Cortex of kidney (tissue), 1 donor: ENCODE results near the gene RNF144A.

ENCODE experiments used
- DNase-seq: peaks from one replicate; lab custom pipeline; 2025; lab: John Stamatoyannopoulos, UW

RNF144A gene

DNA sequence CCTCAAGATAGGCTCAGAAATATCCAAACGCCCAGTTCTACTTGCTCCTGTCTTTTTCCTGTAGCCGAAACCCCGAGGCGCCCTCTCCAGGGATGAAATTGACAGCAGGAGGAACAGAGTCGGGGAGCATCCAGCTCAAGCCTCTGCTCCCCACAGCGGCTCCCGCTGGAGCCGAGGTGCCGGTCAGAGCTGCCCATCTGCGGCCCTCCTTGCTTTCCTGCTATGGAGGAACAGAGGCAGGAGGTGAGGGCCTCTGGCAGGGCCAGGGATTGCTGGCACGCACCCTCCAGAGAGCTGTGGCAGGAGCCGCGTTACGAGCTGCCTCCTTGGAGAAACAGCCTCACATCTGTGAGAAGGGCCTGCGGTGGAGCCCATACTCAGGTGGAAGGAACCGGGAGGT is 172.1 kb downstream of the RNF144A start:
- no peak for DNase-seq

DNA sequence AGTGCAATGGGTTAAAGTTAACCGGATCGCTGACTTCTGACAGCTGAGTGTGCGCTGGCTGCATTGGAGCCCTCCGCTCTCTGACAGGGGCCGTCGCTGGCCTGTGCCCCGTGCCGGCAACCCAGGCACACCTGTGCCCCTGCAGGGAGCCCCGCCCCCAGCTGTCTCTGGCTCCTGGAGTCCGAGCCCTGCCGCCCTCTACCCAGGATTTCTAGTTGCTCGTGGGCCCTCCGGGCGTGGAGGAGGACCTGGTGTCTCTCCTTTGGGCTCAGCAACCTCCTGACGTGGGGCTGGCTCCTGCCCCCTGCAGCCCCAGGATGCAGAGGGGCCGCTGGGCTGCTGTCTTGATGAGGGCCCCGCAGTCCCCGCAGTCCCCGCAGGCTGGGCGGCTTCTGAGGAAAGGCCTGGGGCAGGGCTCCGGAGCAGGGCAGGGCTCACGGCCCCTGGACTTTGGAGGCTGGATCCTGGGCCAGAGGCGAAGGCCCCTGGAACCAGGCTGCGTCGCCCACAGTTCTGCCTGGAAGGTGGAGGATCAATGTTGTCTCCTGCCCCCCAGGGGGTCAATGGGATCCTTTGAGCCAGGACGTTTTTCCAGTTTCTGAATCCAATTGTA is 172.8 kb downstream of the RNF144A start:
- DNase-seq = no peak

DNA sequence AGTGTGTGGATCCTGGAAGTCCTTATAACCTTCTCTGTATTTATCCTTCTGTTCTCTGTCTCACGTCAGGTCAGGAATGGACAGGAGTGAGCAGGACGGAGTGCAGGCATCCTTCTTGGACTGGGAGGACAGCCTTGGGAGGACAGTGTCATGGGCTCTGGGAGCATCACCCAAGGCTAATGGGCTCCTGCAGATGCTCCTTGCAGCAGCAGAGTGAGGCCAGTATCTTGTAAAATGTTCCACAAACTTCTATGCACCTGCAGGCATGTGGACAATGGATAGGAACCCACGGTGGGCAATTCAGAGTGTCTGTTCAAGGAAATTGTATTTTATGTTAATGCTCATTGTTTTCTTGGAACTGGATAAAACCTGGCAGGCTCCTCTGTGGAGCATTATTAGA is 176.2 kb downstream of the RNF144A start:
- DNase-seq = no peak
